SU-DHL-6 (cell line): ENCODE data around the gene FEM1B.

Experiments used
- H2AFZ ChIP-seq: fragments of 200-600 bp; sonication (generic); 2 replicates; pipeline ENCODE4 v1.6.1; 2014; ENCODE audit warnings: low read depth, mild to moderate bottlenecking, moderate library complexity, mixed read lengths, antibody characterized with exemption, low read length; ENCODE audit not compliant: severe bottlenecking
- H3F3A ChIP-seq: fragments of 200-600 bp; shearing (Covaris generic); 2 replicates; pipeline ENCODE4 v1.6.0; 2016; ENCODE audit warnings: antibody characterized with exemption, mild to moderate bottlenecking; ENCODE audit not compliant: insufficient read depth
- H3K27ac ChIP-seq: fragments of 200-600 bp; sonication (generic); 2 replicates; pipeline ENCODE4 v1.5.1; 2016; ENCODE audit warnings: low read depth, mild to moderate bottlenecking, low read length, moderate library complexity, mixed read lengths
- H3K27me3 ChIP-seq: fragments of 200-600 bp; sonication (generic), shearing (Covaris generic); 2 replicates; pipeline ENCODE4 v1.6.0; 2014; ENCODE audit warnings: mild to moderate bottlenecking, low read length
- H3K36me3 ChIP-seq: fragments of 200-600 bp; sonication (generic); 2 replicates; pipeline ENCODE4 v1.6.1; 2014; ENCODE audit warnings: mild to moderate bottlenecking, low read length, mixed read lengths
- H3K4me2 ChIP-seq: fragments of 300-600, 200-600 bp; shearing (Covaris generic), sonication (generic); 2 replicates; pipeline ENCODE4 v1.6.0; 2014; ENCODE audit warnings: low read length, low read depth, mild to moderate bottlenecking; ENCODE audit not compliant: poor library complexity, severe bottlenecking
- H3K4me3 ChIP-seq: fragments of 200-600 bp; sonication (generic); 2 replicates; pipeline ENCODE4 v1.5.1; 2014; ENCODE audit warnings: antibody characterized with exemption, low read length, mild to moderate bottlenecking, mixed read lengths; ENCODE audit not compliant: insufficient read depth, poor library complexity, severe bottlenecking
- H3K79me2 ChIP-seq: fragments of 200-600 bp; sonication (generic); 2 replicates; pipeline ENCODE4 v1.6.1; 2014; ENCODE audit warnings: mild to moderate bottlenecking, low read length, moderate library complexity; ENCODE audit not compliant: insufficient read depth
- H3K9ac ChIP-seq: fragments of 200-600 bp; sonication (generic); 2 replicates; pipeline ENCODE4 v1.7.0; 2014; ENCODE audit warnings: mild to moderate bottlenecking, low read length
- H3K9me2 ChIP-seq: fragments of 200-600 bp; sonication (generic); replicated peaks from 2 replicates; pipeline ENCODE4 v1.6.1; 2014; ENCODE audit warnings: low read length; ENCODE audit not compliant: insufficient read depth
- H3K9me3 ChIP-seq: fragments of 200-600 bp; sonication (generic); 2 replicates; pipeline ENCODE4 v1.6.1; 2014; ENCODE audit warnings: low read length, mixed read lengths; ENCODE audit not compliant: insufficient read depth
- H4K20me1 ChIP-seq: fragments of 200-600 bp; sonication (generic); 2 replicates; pipeline ENCODE4 v1.6.1; 2014; ENCODE audit warnings: low read depth, mild to moderate bottlenecking, antibody characterized with exemption, low read length, moderate library complexity, mixed read lengths
- EZH2phosphoT487 ChIP-seq: fragments of 200-600 bp; sonication (generic), shearing (Covaris generic); conservative IDR thresholded peaks from 2 replicates; pipeline ENCODE4 v1.6.1; 2018; ENCODE audit warnings: mild to moderate bottlenecking, antibody characterized with exemption, low read length, moderate library complexity, mixed read lengths
- TF ChIP-seq, protein P1 (sequence below): fragments of 200-600 bp; sonication (generic); IDR thresholded peaks from one replicate; pipeline ENCODE4 v1.5.1; 2017; ENCODE audit warnings: antibody characterized with exemption, mild to moderate bottlenecking, low read length, moderate library complexity; ENCODE audit not compliant: insufficient read depth, poor library complexity, severe bottlenecking

FEM1B gene

DNA sequence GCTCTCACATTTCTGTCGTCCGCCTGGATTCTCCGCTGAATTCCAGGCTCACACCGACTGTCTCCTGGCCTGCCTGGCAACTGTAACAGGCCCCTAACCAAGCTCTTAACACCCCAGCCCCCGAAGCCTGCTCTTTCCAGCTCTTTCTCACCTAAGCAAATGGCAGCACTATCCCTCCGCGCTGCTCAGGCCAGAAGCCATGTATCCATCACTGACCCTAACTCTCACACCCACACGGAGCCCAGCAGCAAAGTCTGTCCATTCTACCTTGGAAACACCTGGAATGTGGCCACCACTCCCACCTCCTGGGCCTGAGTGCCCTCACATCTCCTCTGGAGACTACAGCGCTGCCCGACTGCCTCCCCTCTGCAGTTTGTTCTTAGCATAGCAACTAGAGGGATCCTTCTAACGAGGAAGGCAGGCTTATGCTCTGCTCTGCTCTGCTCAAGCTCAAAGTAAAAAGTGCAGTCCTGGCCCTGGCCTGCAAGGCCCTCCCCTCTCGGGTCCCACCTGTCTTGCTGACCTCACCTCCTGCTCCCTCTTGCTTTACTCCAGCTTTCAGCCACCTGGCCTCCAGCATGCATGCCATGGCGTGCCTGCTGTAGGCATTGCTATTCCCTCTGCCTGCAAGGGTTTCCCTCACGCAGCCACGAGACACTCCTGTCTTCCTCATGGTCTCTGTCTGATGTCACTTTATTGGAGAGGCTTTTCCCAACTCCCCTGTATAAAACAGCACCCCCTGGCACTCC lies 27.2 kb downstream of the FEM1B start:
- no peaks in the 10 kb centered on the region for H3K36me3 ChIP-seq
- no peaks in the 10 kb centered on the region for H3K27me3 ChIP-seq
- H3K9me2 ChIP-seq: no peaks in the 10 kb centered on the region
- no peaks in the 10 kb centered on the region for H3K79me2 ChIP-seq
- no peak overlapping the region for H3K9ac ChIP-seq
- no peak overlapping the region for H3K27ac ChIP-seq
- no peak overlapping the region for H3K4me3 ChIP-seq
- H3K9me3 ChIP-seq: no peaks in the 10 kb centered on the region
- H4K20me1 ChIP-seq: no peaks in the 10 kb centered on the region
- no peak overlapping the region for H3K4me2 ChIP-seq
- TF ChIP-seq, protein P1, sequence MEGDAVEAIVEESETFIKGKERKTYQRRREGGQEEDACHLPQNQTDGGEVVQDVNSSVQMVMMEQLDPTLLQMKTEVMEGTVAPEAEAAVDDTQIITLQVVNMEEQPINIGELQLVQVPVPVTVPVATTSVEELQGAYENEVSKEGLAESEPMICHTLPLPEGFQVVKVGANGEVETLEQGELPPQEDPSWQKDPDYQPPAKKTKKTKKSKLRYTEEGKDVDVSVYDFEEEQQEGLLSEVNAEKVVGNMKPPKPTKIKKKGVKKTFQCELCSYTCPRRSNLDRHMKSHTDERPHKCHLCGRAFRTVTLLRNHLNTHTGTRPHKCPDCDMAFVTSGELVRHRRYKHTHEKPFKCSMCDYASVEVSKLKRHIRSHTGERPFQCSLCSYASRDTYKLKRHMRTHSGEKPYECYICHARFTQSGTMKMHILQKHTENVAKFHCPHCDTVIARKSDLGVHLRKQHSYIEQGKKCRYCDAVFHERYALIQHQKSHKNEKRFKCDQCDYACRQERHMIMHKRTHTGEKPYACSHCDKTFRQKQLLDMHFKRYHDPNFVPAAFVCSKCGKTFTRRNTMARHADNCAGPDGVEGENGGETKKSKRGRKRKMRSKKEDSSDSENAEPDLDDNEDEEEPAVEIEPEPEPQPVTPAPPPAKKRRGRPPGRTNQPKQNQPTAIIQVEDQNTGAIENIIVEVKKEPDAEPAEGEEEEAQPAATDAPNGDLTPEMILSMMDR: no peak
- no peak for TF ChIP-seq EZH2phosphoT487
- no peaks in the 10 kb centered on the region for H3F3A ChIP-seq
- H2AFZ ChIP-seq: no peak overlapping the region

DNA sequence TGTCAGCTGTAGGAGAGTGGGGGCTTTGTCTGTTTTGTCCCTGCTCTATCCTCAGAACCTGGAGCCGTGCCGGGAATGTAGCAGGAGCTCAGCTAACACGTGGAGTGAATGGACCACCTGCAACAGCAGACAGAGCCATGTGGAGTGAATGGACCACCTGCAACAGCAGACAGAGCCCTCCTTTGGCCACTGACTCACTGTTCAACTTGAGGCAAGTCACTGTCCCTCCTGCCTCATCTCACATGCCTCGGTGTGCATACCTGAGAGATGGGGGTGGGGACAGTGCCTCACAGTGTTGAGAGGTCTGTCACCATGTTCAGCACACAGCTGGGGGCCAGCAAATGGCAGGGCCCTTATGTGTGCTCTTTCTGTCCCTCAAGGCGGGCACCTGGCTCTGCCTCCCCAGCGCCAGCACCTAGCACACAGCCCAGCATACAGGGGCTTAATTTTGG lies 27.9 kb downstream of the FEM1B start:
- no peak for TF ChIP-seq EZH2phosphoT487
- TF ChIP-seq, protein P1: no peak
- H3K27ac ChIP-seq: no peak overlapping the region

DNA sequence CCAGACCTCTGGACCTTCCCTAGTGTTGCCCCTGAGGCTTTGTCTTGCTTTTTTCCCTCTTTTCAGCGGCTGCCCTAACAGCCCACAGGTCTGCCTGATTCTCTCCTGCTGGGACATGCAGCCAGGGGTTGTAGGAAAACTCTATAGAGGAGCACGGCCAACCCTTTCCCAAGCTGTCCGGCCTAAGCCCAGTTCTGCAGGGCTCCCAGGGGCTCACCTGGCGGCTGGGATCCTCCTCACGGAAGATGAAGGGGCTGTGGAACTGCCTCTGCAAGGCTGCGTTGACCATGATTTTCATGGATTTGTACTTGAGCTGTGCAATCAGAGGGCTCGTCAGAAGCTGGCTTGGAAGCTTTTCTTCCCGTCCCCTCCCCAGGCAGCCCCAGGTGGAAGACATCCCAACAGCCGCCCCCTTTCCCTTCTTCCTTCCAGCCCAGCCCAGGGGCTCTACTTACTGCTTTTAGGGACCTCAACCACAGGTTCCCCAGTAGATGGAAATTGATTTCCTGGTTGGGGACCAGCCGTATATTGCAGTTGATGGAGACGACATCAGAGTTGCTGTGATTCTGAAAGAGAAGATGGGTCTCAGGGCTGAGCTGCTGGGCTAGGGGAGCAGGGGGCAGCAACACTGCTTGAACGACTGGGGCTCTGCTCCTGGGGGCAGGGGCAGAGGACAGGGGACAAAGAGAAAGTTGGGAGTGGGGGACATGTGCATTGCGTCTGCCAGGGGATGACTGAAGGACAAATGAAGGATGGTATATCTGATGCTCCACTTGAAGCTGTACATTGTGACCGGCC lies 29.8 kb downstream of the FEM1B start:
- Histone ChIP-seq H3K4me3 (no peak overlapping the region), H2AFZ (no peak overlapping the region), H3K79me2 (no peaks in the 10 kb centered on the region), H4K20me1 (no peaks in the 10 kb centered on the region), H3K27me3 (no peaks in the 10 kb centered on the region), H3F3A (no peaks in the 10 kb centered on the region), H3K9me2 (no peaks in the 10 kb centered on the region), H3K27ac (no peak overlapping the region), H3K36me3 (no peaks in the 10 kb centered on the region), H3K4me2 (no peak overlapping the region), H3K9me3 (no peaks in the 10 kb centered on the region), H3K9ac (no peak overlapping the region)
- TF ChIP-seq EZH2phosphoT487: no peak
- TF ChIP-seq, protein P1: no peak

More for the DNA sequence above, 27.9 kb downstream of the FEM1B start:
- Histone ChIP-seq H3K9me3 (no peaks in the 10 kb centered on the region), H4K20me1 (no peaks in the 10 kb centered on the region), H3K79me2 (no peaks in the 10 kb centered on the region), H2AFZ (no peak overlapping the region), H3K9ac (no peak overlapping the region), H3K9me2 (no peaks in the 10 kb centered on the region), H3K4me2 (no peak overlapping the region), H3F3A (no peaks in the 10 kb centered on the region), H3K36me3 (no peaks in the 10 kb centered on the region), H3K27me3 (no peaks in the 10 kb centered on the region), H3K4me3 (no peak overlapping the region)
